ENCODE measurements around the gene TP53I13.

DNA sequence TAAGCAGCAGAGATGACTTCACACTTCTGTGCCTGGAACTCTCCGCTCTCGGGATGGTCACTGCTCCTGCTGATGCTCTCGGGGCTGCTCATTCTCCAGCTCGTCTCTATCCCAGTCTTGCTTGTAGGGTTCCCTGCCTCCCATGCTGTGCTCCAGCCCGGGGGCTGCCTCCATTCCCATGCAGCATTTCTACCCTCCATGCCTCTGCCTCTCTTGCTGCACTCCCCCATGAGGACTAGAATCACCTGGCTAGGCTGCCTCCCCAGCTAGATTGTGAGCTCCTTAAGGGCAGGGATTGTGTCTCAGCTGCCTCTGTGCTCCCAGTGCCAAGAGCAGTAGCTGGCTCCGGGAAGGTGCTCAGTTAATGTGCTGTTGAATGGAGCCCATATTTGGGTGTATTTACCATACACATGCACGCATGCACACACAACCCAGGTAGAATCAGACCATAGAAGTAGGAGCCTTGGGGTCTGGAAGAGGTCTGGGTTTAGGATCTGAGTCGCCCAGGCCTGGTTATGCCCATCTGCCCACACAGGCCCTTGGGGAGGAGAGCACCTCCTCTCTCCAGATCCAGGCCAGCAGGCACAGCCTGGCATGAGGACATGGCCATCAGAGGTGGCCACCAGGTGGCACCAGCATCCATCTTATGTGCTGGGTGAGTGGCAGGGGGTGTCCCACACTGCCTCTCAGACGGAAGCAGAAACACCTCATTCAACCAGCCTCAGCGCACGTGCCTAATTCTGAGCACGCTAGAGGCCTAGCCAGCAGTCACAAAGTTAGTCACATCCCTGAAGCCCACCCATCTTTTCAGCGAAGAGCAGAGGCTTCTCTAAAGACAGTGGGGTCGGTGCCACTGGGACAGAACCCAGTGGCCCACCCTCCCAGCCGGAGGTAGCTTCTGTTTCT lies 11.6 kb downstream of the TP53I13 start:
- TF ChIP-seq POLR2AphosphoS5 (IDR thresholded peaks at IDR 0.05; ENCODE audit: borderline replicate concordance, low read depth, low read length) (no peak), EZH2 (IDR thresholded peaks at IDR 0.05) (no peak)

Data from SK-N-MC (cell line).